ENCODE data around the gene HNRNPUL2.

GRCh38 chr11:62667460-62667859, 59.8 kb downstream of the HNRNPUL2 start:
- TF ChIP-seq MXI1 (IDR thresholded peaks at IDR 0.05; ENCODE audit: low read depth, low read length) = no peak
- no peak for TF ChIP-seq NRF1 (IDR thresholded peaks at IDR 0.05; ENCODE audit: low read depth, low read length)
- no peak for TF ChIP-seq RCOR1 (IDR thresholded peaks at IDR 0.05; ENCODE audit: low read length)
- TF ChIP-seq REST (IDR thresholded peaks at IDR 0.05; ENCODE audit: low read depth, low read length) = no peak
- TF ChIP-seq CTCF (IDR thresholded peaks at IDR 0.05) = no peak
- TF ChIP-seq MAX (IDR thresholded peaks at IDR 0.05; ENCODE audit: low read depth) = no peak
- no peak for TF ChIP-seq YY1 (IDR thresholded peaks at IDR 0.05; ENCODE audit: low read depth)
- TF ChIP-seq TAF1 (IDR thresholded peaks at IDR 0.05; ENCODE audit: borderline replicate concordance, low read depth, low read length) = no peak
- no peak for TF ChIP-seq RFX5 (IDR thresholded peaks at IDR 0.05; ENCODE audit: low read length)
- TF ChIP-seq EP300 (IDR thresholded peaks at IDR 0.05; ENCODE audit: borderline replicate concordance in 1 of 2, low read depth in 1 of 2, low read length in 1 of 2) = no peak
- TF ChIP-seq POLR2AphosphoS5 (IDR thresholded peaks at IDR 0.05; ENCODE audit: low read depth, low read length) = no peak; the same call in 1 of the 2 replicates

All from SK-N-SH (cell line).